Gastrocnemius medialis (tissue), 4 donors: ENCODE results near the gene WDFY4.

Experiments used
- POLR2A ChIP-seq, 2 donors: fragments of 450-650 bp; IDR thresholded peaks; one replicate each; pipeline ENCODE4 v1.6.1; 2017; ENCODE audit warnings: antibody characterized with exemption in 2 of 2, mild to moderate bottlenecking in 2 of 2, moderate library complexity in 2 of 2
- TF ChIP-seq, protein P1 (sequence below), 5 experiments: fragments of 450-650 bp in 3 of 5; fragments of 200-600 bp in 2 of 5; sonication (generic) in 2 of 5; IDR thresholded peaks in 4 of 5; conservative IDR thresholded peaks in 1 of 5; 1 replicate in 4 of 5; 2 replicates in 1 of 5; pipeline ENCODE4 v1.5.1; 2016 to 2019; ENCODE audit warnings: antibody characterized with exemption in 5 of 5, mild to moderate bottlenecking in 3 of 5, moderate library complexity in 3 of 5

DNA sequence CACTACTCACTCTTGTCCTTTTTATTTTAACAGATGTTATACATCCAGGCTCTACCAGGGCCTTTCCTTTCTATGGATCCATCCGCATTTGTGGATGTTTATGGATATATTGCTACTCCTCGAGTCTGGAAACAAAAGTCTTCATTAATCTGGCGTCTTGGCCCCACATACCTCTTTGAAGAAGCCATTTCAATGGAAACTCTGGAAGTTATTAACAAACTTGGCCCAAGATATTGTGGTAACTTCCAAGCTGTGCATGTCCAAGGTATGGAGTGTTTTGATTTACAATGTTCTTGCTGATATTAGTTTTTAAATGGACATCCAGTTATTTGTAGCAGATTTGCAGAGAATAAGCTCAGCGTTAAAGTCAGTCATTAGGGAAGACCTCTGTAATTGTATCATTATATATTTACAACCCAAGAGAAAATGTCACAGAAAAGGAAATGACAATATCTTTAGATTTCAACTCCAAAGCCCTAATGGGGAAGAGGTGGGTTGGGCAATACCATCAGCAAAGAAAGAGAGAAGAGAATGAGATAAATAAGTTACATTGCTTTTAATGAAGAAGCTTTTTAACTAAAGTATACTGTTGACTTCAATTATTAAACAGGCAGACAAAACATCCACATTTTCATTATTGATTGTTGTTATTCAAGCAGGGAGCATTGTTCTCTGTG is 102.1 kb downstream of the WDFY4 start:
- TF ChIP-seq, protein P1, sequence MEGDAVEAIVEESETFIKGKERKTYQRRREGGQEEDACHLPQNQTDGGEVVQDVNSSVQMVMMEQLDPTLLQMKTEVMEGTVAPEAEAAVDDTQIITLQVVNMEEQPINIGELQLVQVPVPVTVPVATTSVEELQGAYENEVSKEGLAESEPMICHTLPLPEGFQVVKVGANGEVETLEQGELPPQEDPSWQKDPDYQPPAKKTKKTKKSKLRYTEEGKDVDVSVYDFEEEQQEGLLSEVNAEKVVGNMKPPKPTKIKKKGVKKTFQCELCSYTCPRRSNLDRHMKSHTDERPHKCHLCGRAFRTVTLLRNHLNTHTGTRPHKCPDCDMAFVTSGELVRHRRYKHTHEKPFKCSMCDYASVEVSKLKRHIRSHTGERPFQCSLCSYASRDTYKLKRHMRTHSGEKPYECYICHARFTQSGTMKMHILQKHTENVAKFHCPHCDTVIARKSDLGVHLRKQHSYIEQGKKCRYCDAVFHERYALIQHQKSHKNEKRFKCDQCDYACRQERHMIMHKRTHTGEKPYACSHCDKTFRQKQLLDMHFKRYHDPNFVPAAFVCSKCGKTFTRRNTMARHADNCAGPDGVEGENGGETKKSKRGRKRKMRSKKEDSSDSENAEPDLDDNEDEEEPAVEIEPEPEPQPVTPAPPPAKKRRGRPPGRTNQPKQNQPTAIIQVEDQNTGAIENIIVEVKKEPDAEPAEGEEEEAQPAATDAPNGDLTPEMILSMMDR (IDR thresholded peaks at IDR 0.05 in 4 of 5, conservative IDR thresholded peaks at IDR 0.05 in 1 of 5): no peak
- no peak for TF ChIP-seq POLR2A (IDR thresholded peaks at IDR 0.05)
